SIG-M5 treated with dmso at 0.1 percent for 504 hours (cell line): Measurements from ENCODE around the gene FRK.
"Not testable (repeated sequence)": the region's sequence is repeated elsewhere in the genome, so short reads cannot be mapped to it uniquely, and the experiment has no call there.

Experiments used
- DNase-seq: peaks from one replicate; lab custom pipeline; 2025; ENCODE audit not compliant: unreplicated experiment; lab: John Stamatoyannopoulos, UW

Gene FRK

GRCh38 chr6:116060572-116061283 lies at the start of gene FRK:
Gene FRK (minus strand): TSS chr6:116060891. CDS start chr6:116060311, 580 bp downstream.
- DNase-seq = peak; percentile 2

GRCh38 chr6:116108836-116109235 lies 48.1 kb upstream of the FRK start:
- no peak for DNase-seq

GRCh38 chr6:116106146-116106545 lies 45.5 kb upstream of the FRK start:
- no peak for DNase-seq

- no peak for DNase-seq
Measured at GRCh38 chr6:116105247-116105646, 44.6 kb upstream of the FRK start.

- DNase-seq = no peak
Measured at GRCh38 chr6:116104636-116105035, 43.9 kb upstream of the FRK start.

- DNase-seq = peak; percentile 4
Measured at GRCh38 chr6:116102873-116103272, 42.2 kb upstream of the FRK start.

- no peak for DNase-seq
Measured at GRCh38 chr6:116101790-116102189, 41.1 kb upstream of the FRK start.

- no peak for DNase-seq
Measured at GRCh38 chr6:116101302-116101718, 40.6 kb upstream of the FRK start.

GRCh38 chr6:116100419-116101301 lies 40.0 kb upstream of the FRK start, which contains the start of gene NT5DC1:
Gene NT5DC1 (plus strand): TSS chr6:116100853. CDS start chr6:116100931, 78 bp downstream.
- peak; percentile 71 for DNase-seq

GRCh38 chr6:116099036-116099435 lies 38.3 kb upstream of the FRK start:
- DNase-seq = no peak

GRCh38 chr6:116096979-116097816 lies 36.5 kb upstream of the FRK start:
- peak; percentile 16 for DNase-seq

- DNase-seq = not testable (repeated sequence)
Measured at GRCh38 chr6:116096048-116096759, 35.5 kb upstream of the FRK start.

- no peak for DNase-seq
Measured at GRCh38 chr6:116094041-116094440, 33.4 kb upstream of the FRK start.

GRCh38 chr6:116090251-116090650 lies 29.6 kb upstream of the FRK start:
- DNase-seq = no peak

GRCh38 chr6:116088946-116089345 lies 28.3 kb upstream of the FRK start:
- no peak for DNase-seq

GRCh38 chr6:116087437-116088027 lies 26.8 kb upstream of the FRK start:
- no peak for DNase-seq

GRCh38 chr6:116084284-116084683 lies 23.6 kb upstream of the FRK start:
- DNase-seq = no peak

- no peak for DNase-seq
Measured at GRCh38 chr6:116083052-116083451, 22.4 kb upstream of the FRK start.

GRCh38 chr6:116078945-116079344 lies 18.3 kb upstream of the FRK start:
- no peak for DNase-seq

- no peak for DNase-seq
Measured at GRCh38 chr6:116078522-116078921, 17.8 kb upstream of the FRK start.
